HG03442 (cell line): ENCODE measurements around the gene CDH23.
A peak's percentile ranks its signal among the peaks of the same experiment; 100 is the strongest.

Experiments used
- ATAC-seq: cut with Tn5 transposase; IDR thresholded peaks from one replicate; pipeline ENCODE4 v1.9.1; 2021; ENCODE audit warnings: mild to moderate bottlenecking, moderate library complexity; ENCODE audit not compliant: unreplicated experiment

CDH23 gene

DNA sequence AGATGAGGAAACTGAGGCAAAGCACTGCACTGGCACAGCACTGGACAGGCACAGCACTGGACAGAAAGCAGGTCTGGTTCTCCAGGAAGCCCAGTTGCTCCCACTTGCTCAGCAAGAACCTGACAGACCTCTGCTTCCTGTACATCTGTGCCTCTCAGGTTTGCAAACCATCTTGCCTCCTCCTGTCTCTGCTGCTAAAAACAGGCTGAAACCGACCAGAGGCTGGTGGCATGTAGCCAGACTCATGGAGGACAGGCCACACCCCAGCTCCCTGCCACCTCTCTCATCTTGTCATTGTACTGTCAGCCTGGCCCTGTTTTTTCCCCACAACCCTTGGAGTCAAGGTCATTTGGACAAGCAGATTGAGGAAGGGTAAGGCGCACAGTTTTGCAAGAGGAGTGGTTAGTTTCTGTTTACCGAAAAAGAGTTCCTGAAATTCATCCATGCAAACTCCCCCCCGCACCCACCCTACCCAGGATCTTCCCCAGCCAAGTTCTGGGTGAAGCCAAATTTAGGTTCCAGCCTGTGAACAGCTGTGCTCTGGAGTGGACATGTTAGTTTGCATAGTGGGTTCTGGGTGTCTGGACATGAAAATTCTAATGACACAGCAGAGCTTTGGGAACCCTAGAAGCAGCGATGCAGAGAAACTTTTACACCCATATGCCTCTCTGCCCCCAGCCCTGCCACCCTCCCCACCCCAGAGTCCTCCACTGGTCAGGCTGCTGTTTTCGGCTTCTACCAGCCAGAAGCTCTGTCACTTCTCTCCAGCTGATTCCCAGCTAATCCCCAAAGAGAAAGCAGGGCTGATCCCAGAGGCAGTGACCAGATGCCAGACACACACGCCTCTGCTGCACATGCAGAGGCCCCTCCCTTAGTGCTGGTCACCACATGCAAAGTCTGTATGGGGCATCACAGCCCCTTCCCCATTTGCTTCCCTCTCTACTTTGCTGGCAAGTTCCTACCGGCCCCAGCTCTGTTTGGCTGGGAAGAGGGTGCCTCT is 331.3 kb downstream of the CDH23 start:
- ATAC-seq, result peak; percentile 54

DNA sequence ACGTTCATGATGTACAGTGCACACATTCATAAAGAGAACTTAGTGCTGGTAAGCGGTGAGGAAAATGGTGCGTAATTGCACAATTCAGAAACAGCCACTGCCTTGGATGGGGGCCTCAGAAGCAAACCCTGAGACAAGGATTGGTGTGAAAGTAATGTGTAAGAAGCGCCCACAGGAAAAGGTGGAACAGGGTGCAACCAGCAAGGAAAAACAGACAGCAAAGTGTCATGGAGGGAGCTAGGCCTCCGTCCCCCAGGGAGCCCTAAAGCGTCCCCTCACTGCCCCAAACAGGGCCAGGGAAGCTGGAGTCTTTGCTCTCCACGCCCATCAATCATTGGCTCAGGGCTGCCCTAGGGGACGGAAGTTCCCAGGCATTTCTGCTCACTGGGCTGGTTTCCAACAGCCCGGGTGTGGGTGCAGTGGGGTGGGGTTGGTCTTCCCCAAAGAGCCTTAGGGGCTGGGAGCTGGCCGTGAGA is 332.5 kb downstream of the CDH23 start:
- no peak for ATAC-seq

DNA sequence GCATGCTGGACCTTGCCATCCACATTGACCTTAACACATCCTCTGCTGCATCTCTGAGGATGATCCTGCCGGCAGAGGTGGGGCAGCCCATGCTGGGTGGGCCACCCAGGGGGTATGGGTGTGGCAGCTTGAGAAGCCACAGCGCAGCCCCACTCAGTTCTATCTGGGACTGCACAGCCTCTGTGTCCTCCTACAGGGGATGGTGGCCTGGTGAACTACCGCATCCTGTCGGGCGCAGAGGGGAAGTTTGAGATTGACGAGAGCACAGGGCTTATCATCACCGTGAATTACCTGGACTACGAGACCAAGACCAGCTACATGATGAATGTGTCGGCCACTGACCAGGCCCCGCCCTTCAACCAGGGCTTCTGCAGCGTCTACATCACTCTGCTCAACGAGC is 335.1 kb downstream of the CDH23 start:
- ATAC-seq, result no peak

DNA sequence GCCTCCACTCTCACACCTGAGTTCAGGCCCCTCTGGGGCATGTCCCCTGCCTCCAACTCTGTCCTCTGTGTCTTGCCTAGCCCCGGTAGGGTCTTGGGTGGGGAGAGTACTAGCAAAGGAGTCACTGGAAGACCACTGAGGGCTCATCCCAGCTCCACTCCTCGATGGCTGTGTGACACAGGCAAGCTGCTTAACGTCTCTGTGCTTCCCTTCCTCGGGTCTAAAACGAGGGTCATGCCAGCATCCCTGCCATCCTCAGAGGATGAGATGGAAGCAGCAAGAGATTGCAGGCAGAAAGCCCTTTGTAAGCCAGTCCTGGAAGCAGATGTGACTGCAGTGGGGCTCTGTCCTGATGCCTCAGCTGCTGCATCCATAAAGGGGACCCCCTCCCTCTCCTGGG is 338.1 kb downstream of the CDH23 start:
- no peak for ATAC-seq

DNA sequence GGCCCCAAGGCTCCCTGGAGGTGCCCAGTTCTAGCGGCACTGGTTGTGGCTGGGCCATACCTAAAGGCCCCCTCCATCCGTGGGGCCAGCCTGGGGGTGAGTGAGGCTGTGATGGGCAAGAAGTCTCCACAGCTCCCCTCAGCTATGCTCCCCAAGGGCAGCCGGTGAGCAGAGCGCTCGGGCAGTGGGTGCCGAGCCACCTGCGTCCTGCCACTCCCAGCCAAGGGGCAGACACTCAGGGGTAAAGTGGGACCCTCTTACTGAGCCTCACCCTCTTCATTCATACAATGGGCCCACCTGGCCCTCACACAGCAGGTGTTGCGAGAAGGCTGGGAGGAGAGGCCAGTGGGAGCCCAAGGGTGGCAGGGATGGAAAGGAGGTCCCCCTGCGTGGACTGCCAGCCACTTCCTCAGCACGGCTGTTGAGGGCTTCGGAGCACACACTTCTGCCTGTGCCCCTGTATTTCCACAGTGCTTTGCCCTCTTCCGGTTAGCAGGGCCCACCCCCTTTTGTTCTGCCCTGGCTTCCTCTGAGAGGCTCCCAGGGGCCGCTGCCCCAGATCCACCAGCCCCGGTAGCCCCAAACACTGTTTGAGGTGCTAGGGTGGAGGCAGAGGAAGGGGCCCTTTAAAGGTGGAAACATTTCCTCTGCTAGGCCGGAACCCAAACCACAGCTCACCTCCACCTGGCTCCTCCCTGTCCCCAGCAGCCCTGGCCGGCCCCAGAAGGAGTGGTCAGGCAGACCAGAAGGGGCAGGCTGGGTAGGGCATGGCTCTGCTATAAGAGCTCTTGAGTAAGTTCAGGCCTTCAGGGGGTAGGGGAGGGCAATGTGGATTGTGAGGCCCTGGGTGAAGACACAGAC is 339.2 kb downstream of the CDH23 start:
- no peak for ATAC-seq

DNA sequence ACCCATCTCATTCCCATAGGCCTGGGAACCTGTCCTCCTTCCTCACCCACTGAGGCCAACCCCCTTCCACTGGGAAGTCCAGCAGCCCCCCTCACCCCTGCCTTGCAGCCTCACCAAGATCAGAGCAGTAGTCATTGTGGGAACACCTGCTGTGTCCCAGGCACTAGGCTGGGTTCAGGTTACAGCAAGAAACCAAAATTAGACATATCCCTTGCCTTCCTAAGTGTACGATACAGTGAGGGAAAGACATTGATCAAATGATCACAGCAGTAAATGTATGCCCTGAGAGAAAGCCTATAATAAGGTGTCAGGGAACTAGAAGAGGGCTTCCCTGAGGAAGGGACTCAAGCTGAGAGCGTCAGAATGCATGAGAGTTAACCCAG is 339.8 kb downstream of the CDH23 start:
- no peak for ATAC-seq

DNA sequence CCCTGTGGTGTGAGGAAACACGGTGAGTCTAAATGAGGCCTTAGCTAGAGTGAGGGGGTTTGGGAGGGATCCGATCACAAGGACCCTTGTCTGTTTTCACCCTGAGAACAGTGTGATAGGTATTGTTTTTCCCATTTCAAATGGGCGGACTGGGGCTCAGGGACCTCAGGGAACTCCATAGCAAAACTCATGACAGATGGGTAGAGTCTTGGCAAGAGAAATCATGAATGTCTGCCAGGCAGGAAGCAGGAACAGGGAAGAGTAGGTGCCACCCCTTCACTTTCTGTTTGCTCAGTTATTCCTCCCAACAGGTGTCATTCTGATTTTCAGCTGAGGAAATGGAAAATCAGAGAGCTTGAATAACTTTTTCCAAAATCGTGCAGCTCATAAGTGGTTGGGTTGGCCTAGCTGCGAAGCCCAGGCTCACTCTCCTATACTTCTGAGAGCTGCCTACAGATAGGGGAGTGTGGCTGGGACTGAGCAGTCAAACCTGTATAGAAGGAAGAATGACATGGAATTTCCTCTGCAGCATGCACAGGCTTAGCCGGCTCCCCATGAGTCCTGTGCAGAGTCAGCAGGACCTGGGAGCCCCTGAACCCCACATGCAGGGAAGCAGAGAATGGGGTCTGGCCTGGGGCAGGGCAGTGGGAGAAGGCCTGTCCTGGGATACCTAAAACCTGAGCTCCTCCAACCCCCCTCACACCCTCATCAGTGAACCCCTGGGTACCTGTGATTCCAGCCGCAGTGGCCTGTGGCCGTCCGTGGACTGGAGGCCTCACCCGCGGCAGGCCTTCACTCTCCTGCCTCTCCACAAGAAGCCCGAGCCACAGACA is 340.5 kb downstream of the CDH23 start:
- ATAC-seq, result no peak

DNA sequence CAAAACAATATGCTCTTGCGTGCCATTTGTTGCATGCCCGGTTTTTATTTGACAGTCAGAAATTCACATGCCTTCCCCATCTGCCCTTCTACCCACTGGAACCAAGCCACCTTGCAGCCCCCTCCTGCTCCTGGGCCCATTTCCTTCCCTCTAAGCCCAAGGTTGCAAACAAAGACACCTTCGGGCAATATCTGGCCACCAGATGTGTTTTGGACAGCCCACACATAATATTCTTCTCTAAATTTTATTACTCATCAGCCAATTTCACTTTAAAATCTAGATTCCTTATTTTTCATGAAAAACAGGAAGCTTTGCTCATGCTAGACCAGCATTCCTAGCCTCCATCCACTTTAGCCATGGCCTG is 341.1 kb downstream of the CDH23 start:
- no peak for ATAC-seq

DNA sequence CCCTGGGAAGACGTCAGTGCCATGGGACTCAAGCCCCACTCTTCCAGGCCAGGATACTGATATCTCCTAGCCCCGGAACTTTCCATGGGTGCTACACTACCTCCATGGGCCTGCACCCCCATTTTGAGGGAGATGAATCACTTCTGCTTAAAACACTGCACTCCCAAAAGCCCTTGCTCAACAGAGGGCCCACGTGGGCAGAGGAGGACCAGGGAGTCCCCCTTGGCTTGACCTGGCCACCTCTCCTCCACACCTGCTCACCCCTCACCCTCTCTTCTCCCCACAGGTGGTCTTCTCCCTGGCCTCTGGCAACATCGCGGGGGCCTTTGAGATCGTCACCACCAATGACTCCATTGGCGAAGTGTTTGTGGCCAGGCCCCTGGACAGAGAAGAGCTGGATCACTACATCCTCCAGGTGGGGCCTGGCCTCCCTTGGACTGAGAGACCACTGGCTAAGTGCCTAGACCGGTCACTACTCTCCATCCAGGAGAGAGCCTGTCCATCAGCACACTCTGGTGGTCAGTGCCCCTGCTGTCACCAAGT is 342.7 kb downstream of the CDH23 start:
- ATAC-seq, result no peak

DNA sequence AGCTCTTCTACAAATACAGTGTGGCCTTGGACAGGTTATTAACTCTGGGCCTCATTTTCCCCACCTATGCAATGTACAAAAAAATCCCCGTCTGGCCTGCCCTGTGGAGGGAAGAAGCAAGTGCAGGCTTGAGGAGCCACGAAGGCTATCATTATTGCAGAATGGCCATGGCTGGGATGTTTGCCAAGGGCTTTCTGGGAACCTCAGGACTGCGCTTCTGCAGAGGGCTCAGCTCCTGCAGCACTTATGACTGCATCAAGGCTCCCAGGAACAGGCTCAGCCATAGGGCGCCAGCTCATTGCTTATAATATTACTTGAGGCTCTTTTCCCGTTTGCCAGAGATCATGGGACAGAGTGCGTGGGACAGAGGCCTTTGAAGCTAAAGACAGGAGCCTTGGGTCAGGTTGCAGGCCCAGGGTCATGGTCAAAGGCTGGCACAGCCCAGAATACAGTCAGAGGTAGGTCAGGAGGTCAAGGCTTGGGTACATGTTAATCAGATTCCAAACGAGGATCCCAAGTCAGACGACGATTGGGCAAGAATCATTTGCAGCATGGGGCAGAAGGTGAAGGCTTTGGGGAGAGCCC is 343.4 kb downstream of the CDH23 start:
- ATAC-seq, result no peak

DNA sequence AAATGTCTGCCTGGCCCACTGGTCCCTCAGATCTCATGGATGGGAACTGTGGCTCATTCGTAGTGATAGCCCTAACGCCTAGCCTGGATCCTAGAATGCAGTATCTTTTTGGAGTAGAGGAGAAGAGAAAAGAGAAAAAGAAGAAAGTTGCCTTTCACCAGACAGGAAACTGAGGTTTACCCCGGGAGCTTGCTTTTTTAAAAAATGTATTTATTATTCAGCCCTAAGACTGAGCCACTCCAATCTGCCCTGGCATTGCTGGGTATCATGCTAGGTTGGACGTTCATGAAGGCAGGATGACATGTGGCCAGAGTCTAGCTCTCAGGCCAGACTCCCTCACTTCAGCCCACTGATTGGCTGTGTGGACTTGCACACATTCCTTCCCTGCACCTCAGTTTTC is 344.3 kb downstream of the CDH23 start:
- no peak for ATAC-seq

DNA sequence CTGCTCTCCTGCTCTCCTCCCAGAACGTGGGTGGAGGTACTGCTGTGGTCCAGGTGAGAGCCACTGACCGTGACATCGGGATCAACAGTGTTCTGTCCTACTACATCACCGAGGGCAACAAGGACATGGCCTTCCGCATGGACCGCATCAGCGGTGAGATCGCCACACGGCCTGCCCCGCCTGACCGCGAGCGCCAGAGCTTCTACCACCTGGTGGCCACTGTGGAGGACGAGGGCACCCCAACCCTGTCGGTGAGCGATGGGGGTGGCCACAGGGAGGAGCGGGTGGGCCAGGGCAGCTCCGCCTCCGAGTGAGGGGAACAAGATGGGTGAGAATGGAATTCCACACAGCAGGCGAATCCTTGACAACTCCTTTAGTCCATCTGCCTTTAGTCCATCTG is 345.0 kb downstream of the CDH23 start:
- no peak for ATAC-seq

DNA sequence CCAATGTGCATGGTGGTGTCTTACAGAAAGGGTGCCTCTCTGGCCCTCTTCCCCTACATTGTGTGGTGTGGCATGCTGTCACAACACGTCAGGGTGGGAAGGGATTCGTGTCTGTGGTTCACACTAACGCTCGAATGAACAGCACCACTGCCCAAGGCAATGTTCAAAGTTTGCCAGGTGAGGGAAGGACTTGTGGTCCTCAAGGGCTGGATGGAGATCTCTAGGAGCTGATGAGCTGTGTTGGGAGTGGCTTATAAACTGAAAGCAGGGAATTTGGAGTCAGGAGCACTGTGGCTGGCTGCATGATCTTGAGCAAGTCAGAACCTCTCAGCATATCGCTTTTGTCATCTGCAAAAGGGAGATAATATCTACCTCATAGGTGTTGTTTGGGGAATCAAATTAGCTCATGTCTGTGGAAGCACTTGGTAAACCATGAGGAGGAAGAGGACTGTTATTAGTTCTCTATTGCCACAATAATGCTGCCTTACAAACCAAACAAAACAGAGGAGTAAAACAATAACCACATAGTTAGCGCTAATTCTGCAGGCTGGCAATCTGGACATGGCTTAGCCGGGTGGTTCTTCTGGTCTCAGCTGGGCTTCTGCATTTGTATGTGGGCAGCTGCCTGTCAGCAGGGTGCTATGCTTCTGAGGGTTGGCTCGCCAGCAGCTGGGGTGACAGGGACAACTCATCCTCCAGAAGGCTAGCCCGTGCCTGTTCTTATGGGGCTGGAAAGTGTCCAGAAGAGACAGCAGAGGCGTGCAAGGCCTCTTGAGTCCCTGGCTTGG is 345.8 kb downstream of the CDH23 start:
- ATAC-seq, result no peak

DNA sequence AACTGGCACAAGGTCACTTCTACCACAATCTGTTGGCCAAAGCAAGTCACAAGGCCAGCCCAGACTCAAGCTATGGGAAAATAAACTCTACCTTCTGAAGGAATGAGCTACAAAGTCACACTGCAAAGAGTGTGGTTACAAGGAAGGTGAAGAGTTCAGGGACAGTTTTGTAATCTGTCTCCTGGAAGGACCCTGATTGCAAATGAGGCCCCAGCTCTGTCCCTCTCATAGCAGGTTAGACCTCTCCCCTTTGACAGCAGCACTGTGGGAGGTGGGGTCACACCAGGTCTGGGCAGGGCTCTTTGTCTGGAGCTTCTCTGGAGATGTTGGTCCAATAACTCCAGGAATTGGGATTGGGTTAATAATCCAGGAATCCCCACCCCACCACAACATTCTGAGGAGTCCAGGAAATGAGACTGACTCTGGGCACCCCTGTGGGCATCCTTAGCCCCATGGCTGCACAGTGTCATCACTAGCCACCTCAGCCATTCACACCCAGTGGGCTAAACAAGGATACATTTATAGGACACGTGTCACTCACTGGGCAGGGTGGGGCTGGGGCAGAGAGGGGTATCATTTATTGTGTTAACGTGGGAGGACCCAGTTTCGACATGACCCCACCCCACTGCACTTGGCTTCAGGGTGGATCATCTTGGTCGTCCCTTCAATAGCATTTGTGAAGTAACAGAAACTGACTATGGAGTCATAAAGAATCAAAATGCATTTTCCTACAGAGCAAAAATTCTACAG is 346.5 kb downstream of the CDH23 start:
- no peak for ATAC-seq

DNA sequence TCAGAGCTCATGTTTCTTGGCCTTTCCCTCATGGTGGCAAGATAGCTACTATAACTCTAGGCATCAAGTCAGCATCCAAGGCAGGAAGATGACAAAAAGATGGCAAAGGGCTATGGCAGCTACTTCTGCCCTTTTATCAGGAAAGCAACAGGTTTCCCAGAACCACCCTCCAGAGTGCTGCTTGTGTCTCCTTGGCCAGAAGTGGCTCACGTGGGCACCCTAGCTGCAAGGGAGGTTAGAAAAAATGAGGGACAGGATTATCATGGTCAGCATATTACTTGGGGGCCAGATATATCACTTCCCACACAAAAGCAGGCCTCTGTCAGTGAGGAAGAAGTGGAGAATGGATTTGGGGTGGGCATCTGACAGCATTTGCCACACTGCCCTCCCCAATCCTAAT is 347.1 kb downstream of the CDH23 start:
- no peak for ATAC-seq

DNA sequence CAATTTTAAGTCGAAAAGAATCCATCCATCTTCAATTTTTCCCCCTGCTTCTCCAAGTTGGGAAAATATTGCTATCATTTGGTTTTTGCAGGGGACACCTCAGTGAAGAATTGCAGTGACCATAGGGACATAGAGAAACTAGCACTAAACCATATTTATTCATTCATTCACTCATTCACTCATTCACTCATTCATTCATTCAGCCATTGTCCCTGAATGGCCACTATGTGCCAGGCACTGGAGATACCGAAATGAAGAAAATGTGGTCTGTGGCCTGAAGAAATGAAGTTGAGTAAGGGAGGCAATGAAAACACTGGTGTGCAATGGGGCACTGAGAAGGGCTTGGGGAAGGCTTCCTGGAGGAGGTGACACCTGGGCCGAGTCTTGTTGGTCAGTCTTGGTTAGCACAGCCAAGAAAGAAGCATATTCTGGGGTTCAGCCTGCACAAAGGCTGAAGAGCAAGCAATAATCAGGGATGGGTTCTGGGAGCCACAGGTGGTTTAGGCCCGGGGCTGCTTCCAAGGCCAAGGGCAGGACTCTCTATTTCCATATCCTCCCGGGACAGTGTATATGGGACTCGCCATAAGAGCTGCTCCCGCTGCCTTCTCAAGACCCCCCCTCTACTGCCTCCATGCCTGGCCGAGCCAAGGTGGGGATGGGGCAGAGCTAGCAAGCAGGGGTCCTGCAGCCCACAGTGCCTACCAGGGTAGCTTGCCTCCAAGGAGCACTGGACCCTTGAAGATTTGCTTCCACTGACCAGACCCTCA is 348.4 kb downstream of the CDH23 start:
- ATAC-seq, result no peak

DNA sequence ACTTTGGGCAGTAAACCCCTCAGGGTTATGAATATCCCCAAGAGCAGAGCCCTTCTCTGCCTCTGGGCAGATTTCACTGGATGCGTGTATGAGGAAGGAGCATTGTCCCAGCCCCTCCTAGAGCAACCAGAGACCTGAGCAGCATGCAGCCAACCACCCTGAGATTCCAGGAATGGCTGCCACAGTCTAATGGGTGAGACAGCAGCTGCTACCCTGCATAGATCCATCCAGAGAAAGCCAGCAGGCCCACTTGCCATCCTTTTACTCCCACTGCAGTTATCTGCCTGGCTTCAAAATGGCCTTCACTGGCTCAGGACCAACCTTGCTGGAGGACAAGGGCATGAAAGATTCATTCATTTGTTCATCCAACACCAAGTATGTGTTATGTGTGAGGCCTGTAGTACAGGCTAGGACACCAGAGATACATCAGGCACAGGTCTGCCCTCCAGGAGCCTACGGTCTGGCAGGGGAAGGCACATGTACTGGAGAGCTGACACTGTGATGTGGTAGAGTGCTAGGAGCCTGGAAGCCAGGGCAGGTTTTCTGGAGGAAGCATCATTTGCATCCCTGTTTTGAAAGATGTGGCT is 349.0 kb downstream of the CDH23 start:
- no peak for ATAC-seq
